Stimulated activated CD8-positive, alpha-beta memory T cell treated with anti-CD3 and anti-CD28 coated beads, Interleukin-4, amount 100 ng/mL, for 24 hours (primary cell): ENCODE data around the gene GPR161.

Source experiments
- DNase-seq: peaks from one replicate; pipeline ENCODE4 v3.0.0-alpha.2; 2020; ENCODE audit warnings: low read depth

The GPR161 gene

GRCh38 chr1:168106274-168106673 is 30.5 kb downstream of the GPR161 start:
- no peak for DNase-seq

GRCh38 chr1:168105846-168106245 is 30.9 kb downstream of the GPR161 start:
- DNase-seq, result no peak

- no peak for DNase-seq
These were observed 32.2 kb downstream of the GPR161 start for GRCh38 chr1:168104535-168104934.

GRCh38 chr1:168102487-168102886 is 34.2 kb downstream of the GPR161 start:
- DNase-seq, result no peak

- DNase-seq, result no peak
These were observed 35.4 kb downstream of the GPR161 start for GRCh38 chr1:168101336-168101735.

- DNase-seq, result no peak
These were observed 36.3 kb downstream of the GPR161 start for GRCh38 chr1:168100315-168101002.

GRCh38 chr1:168099337-168099801 is 37.4 kb downstream of the GPR161 start:
- no peak for DNase-seq

GRCh38 chr1:168098534-168099320 is 38.0 kb downstream of the GPR161 start:
- no peak for DNase-seq

GRCh38 chr1:168097921-168098528 is 38.7 kb downstream of the GPR161 start:
- DNase-seq, result no peak

GRCh38 chr1:168096296-168097165 is 40.2 kb downstream of the GPR161 start:
- DNase-seq, result no peak

- no peak for DNase-seq
These were observed 41.3 kb downstream of the GPR161 start for GRCh38 chr1:168095476-168095875.

- DNase-seq, result no peak
These were observed 43.1 kb downstream of the GPR161 start for GRCh38 chr1:168093616-168094015.

- no peak for DNase-seq
These were observed 44.0 kb downstream of the GPR161 start for GRCh38 chr1:168092566-168093355.

- DNase-seq, result no peak
These were observed 44.8 kb downstream of the GPR161 start for GRCh38 chr1:168091720-168092550.

- no peak for DNase-seq
These were observed 45.7 kb downstream of the GPR161 start for GRCh38 chr1:168091063-168091462.

- DNase-seq, result no peak
These were observed 46.3 kb downstream of the GPR161 start for GRCh38 chr1:168090395-168090794.

- DNase-seq, result no peak
These were observed 46.8 kb downstream of the GPR161 start for GRCh38 chr1:168089979-168090337.

GRCh38 chr1:168089326-168089978 is 47.3 kb downstream of the GPR161 start:
- no peak for DNase-seq

- DNase-seq, result no peak
These were observed 48.0 kb downstream of the GPR161 start for GRCh38 chr1:168088511-168089325.
